Umbilical cord (tissue), 2 donors: ENCODE results near the gene RRP15. TPM values are rescaled to one million over a fixed set of nuclear protein-coding genes. Genes with fewer than 3 reads are reported as not detected.

ENCODE experiments used
- DNase-seq: peaks from one replicate; pipeline ENCODE4 v3.0.0-alpha.2; 2015; ENCODE audit warnings: low spot score
- total RNA-seq: library from RNA; depleted of rRNA; stranded (reverse); fragments of >200 nt; gene quantifications from one replicate; pipeline ENCODE4 v1.2.3, GENCODE V29; 2014; ENCODE audit warnings: low replicate concordance; ENCODE audit not compliant: insufficient read depth

The RRP15 gene
- total RNA-seq, 1 donor from 2014 or later, result 12.0 TPM

GRCh38 chr1:218384581-218384993, 99.5 kb downstream of the RRP15 start:
- peak; percentile 37 for DNase-seq

Other genes starting within 250 kb of the RRP15 start
- gene TGFB2, start 60.0 kb downstream of the RRP15 start, total RNA-seq, result 38.8 TPM